Tibial artery (tissue), 4 donors: ENCODE measurements around the gene DEFB113.

ENCODE experiments used
- DNase-seq, 2 donors: peaks; one replicate each; pipeline ENCODE4 v3.0.0-alpha.2; 2019
- H3K27ac ChIP-seq, 2 donors: fragments of 200-600 bp; sonication (generic) in 1 of 2; 1 replicate in 1 of 2; 2 replicates in 1 of 2; pipeline ENCODE4 v1.5.1; 2018 to 2019; ENCODE audit warnings: mild to moderate bottlenecking in 1 of 2
- H3K27me3 ChIP-seq, 2 donors: fragments of 200-600 bp; sonication (generic) in 1 of 2; one replicate each; pipeline versions ENCODE4 v1.5.1 to v1.6.0; 2016 to 2019
- H3K36me3 ChIP-seq, 3 donors: fragments of 200-600 bp; sonication (generic) in 2 of 3; one replicate each; pipeline ENCODE4 v1.5.1; 2016 to 2019; ENCODE audit warnings: mild to moderate bottlenecking in 2 of 3
- H3K4me1 ChIP-seq, 4 donors: fragments of 200-600 bp; sonication (generic) in 2 of 4; 1 replicate in 3 of 4; 2 replicates in 1 of 4; pipeline ENCODE4 v1.5.1; 2016 to 2019
- H3K4me3 ChIP-seq, 2 donors: fragments of 200-600 bp; sonication (generic) in 1 of 2; 1 replicate in 1 of 2; 2 replicates in 1 of 2; pipeline ENCODE4 v1.5.1; 2018 to 2019; ENCODE audit warnings: mild to moderate bottlenecking in 2 of 2
- H3K9me3 ChIP-seq, 3 donors: fragments of 200-600 bp; sonication (generic) in 1 of 3; one replicate each; pipeline ENCODE4 v1.5.1; 2016 to 2019
- CTCF ChIP-seq, 2 experiments: fragments of 200-600 bp in 1 of 2; fragments of 450-650 bp in 1 of 2; IDR thresholded peaks; one replicate each; pipeline ENCODE4 v1.5.1; 2017 to 2019; ENCODE audit warnings: antibody characterized with exemption in 2 of 2, mild to moderate bottlenecking in 1 of 2, moderate library complexity in 1 of 2
- intact Hi-C: fragments of 100-400 bp; cut with DNase I; formaldehyde crosslinking; loops from one replicate; pipeline ENCODE4 v1.15.0; 2023; ENCODE audit warnings: low total_unique reads

The DEFB113 gene

GRCh38 chr6:49966823-49967222 lies 2.6 kb downstream of the DEFB113 start:
- H3K27ac ChIP-seq, result no peak overlapping the region
- no peak overlapping the region for H3K4me3 ChIP-seq
- H3K36me3 ChIP-seq, result no peaks in the 10 kb centered on the region
- no peaks in the 10 kb centered on the region for H3K4me1 ChIP-seq
- DNase-seq, result no peak
- TF ChIP-seq CTCF (IDR thresholded peaks at IDR 0.05), result no peak
- no peaks in the 10 kb centered on the region for H3K9me3 ChIP-seq
- intact Hi-C loops, result no loop called here
- H3K27me3 ChIP-seq, result no peaks in the 10 kb centered on the region

- H3K9me3 ChIP-seq, result no peaks in the 10 kb centered on the region
- no peaks in the 10 kb centered on the region for H3K27me3 ChIP-seq
- no peak for DNase-seq
- TF ChIP-seq CTCF (IDR thresholded peaks at IDR 0.05), result no peak
- intact Hi-C loops, result no loop called here
- no peaks in the 10 kb centered on the region for H3K36me3 ChIP-seq
- H3K27ac ChIP-seq, result no peak overlapping the region
- no peak overlapping the region for H3K4me3 ChIP-seq
- H3K4me1 ChIP-seq, result no peaks in the 10 kb centered on the region
Measured at GRCh38 chr6:49966334-49966733, 3.1 kb downstream of the DEFB113 start.

- no peak for DNase-seq
- Histone ChIP-seq H3K4me1 (no peaks in the 10 kb centered on the region), H3K4me3 (no peak within 1 kb of the TSS), H3K9me3 (no peaks in the 10 kb centered on the region), H3K36me3 (no peaks in the 10 kb centered on the region), H3K27ac (no peak within 1 kb of the TSS), H3K27me3 (no peaks in the 10 kb centered on the region)
- intact Hi-C loops, result no loop called here
- TF ChIP-seq CTCF (IDR thresholded peaks at IDR 0.05), result no peak
Measured at GRCh38 chr6:49964064-49964463, 5.4 kb downstream of the DEFB113 start, which contains the start of gene DEFB114. TSS of gene DEFB114 (minus strand) at chr6:49964164. CDS start at chr6:49964105, 59 bp downstream.

GRCh38 chr6:49958180-49958579 lies 11.2 kb downstream of the DEFB113 start:
- DNase-seq, result no peak
- Histone ChIP-seq H3K27ac (no peak overlapping the region), H3K27me3 (no peaks in the 10 kb centered on the region), H3K4me3 (no peak overlapping the region), H3K36me3 (no peaks in the 10 kb centered on the region), H3K9me3 (no peaks in the 10 kb centered on the region), H3K4me1 (no peaks in the 10 kb centered on the region)
- no peak for TF ChIP-seq CTCF (IDR thresholded peaks at IDR 0.05)
- intact Hi-C loops, result no loop called here

GRCh38 chr6:49955847-49956246 lies 13.6 kb downstream of the DEFB113 start:
- TF ChIP-seq CTCF (IDR thresholded peaks at IDR 0.05), result no peak
- no peaks in the 10 kb centered on the region for H3K36me3 ChIP-seq
- no peaks in the 10 kb centered on the region for H3K4me1 ChIP-seq
- no peak overlapping the region for H3K27ac ChIP-seq
- DNase-seq, result no peak
- H3K9me3 ChIP-seq, result no peaks in the 10 kb centered on the region
- no peaks in the 10 kb centered on the region for H3K27me3 ChIP-seq
- H3K4me3 ChIP-seq, result no peak overlapping the region
- intact Hi-C loops, result no loop called here

GRCh38 chr6:49951926-49952325 lies 17.5 kb downstream of the DEFB113 start:
- no peaks in the 10 kb centered on the region for H3K9me3 ChIP-seq
- H3K27me3 ChIP-seq, result no peaks in the 10 kb centered on the region
- H3K4me3 ChIP-seq, result no peak overlapping the region
- DNase-seq, result no peak
- H3K4me1 ChIP-seq, result no peaks in the 10 kb centered on the region
- H3K36me3 ChIP-seq, result no peaks in the 10 kb centered on the region
- H3K27ac ChIP-seq, result no peak overlapping the region
- no peak for TF ChIP-seq CTCF (IDR thresholded peaks at IDR 0.05)
- intact Hi-C loops, result no loop called here
